AG04449 (cell line): ENCODE results near the gene SPACA7.

Experiments
- CTCF ChIA-PET: fragments of 350-600 bp; formaldehyde crosslinking; extraction: SDS; loops from one replicate; lab custom pipeline; 2021; ENCODE audit warnings: antibody characterized with exemption; lab: Yijun Ruan, JAX
- POLR2A ChIA-PET: fragments of 400-600, 350-600 bp; formaldehyde crosslinking; extraction: SDS; loops from one replicate; lab custom pipeline; 2020; ENCODE audit warnings: antibody characterized with exemption, inconsistent platforms; lab: Yijun Ruan, JAX
- DNase-seq: peaks from one replicate; pipeline ENCODE4 v3.0.0-alpha.2; 2010; ENCODE audit warnings: low read depth, low spot score
- H3K4me3 ChIP-seq: 2 replicates; pipeline ENCODE4 v1.5.1; 2011; ENCODE audit warnings: low read depth, mild to moderate bottlenecking, control low read depth, low read length
- TF ChIP-seq, protein P1 (sequence below): IDR thresholded peaks from one replicate; pipeline ENCODE4 v1.5.1; 2011; ENCODE audit warnings: mild to moderate bottlenecking, moderate library complexity, low read length, control low read depth, inconsistent platforms; ENCODE audit not compliant: insufficient read depth; ENCODE audit errors: missing control alignments

SPACA7 gene

DNA sequence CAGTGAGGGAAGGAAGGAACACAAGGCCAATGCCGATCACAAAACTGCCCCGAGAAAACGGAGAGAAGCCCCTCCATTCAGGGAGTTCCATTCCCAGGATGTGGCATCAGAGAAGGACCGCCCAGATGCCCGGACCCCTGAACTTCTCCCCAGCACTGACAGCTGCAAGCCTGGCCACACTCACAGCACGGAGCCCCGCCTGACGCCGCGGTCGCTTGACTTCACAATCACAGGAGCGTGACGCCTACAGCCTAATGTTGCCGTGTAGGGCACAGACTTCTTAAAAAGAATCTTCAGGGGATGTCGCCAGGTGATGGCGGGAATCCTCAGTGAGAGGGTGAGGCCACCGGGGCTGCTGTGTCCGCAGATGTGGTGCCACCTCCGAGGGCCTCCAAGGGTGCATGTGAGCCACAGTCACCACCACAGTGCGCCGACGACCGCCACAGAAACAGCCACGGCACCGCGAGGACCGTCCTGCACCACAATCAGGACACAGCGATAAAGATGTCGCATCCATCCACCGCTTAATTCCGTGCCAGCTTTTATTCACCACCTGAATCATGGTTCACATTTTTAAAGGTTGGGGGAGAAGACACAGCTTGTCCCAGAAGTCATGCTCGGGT lies 77.2 kb downstream of the SPACA7 start:
- CTCF ChIA-PET = no interaction called here
- POLR2A ChIA-PET = no interaction called here
- TF ChIP-seq, protein P1, sequence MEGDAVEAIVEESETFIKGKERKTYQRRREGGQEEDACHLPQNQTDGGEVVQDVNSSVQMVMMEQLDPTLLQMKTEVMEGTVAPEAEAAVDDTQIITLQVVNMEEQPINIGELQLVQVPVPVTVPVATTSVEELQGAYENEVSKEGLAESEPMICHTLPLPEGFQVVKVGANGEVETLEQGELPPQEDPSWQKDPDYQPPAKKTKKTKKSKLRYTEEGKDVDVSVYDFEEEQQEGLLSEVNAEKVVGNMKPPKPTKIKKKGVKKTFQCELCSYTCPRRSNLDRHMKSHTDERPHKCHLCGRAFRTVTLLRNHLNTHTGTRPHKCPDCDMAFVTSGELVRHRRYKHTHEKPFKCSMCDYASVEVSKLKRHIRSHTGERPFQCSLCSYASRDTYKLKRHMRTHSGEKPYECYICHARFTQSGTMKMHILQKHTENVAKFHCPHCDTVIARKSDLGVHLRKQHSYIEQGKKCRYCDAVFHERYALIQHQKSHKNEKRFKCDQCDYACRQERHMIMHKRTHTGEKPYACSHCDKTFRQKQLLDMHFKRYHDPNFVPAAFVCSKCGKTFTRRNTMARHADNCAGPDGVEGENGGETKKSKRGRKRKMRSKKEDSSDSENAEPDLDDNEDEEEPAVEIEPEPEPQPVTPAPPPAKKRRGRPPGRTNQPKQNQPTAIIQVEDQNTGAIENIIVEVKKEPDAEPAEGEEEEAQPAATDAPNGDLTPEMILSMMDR = no peak
- H3K4me3 ChIP-seq = no peak overlapping the region
- no peak for DNase-seq

DNA sequence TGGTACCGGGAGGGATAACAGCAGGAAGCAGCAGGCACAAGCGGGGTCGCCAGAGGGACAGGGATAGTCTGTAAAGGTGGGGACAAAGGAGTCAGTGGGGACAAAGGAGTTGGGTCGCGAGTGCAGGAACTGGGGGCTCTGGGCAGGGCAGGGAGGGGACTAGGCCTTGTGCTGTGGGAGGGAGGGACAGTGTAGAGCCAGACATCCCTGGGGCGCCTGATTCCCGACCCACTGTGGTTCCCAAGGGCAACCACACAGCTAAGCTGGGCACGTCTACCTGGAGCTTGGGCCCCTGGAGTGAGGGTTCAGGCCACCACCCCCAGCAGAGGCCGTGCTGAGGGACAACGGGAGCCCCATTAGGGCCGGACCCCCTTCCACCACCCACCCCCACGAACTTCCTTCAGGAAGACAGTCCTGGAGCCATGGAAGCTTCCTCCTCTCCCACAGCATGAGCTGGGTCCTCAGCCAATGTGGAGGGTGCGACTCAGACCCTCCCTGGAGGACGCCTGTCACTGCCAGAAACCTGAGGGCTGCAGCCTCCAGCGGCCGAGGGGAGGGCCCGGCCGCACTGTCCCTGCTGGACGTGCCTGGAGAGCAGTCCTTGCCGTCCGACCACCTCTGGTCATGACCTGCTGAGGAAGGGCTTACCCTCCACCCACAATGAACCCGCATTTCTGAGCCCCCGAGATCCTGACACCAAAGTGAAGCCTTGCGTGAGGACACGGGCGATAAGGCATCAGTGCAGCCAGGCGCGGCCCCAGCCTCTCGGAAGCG lies 77.9 kb downstream of the SPACA7 start:
- H3K4me3 ChIP-seq = no peak overlapping the region
- CTCF ChIA-PET = no interaction called here
- no peak for DNase-seq
- TF ChIP-seq, protein P1 = no peak
- POLR2A ChIA-PET = no interaction called here

DNA sequence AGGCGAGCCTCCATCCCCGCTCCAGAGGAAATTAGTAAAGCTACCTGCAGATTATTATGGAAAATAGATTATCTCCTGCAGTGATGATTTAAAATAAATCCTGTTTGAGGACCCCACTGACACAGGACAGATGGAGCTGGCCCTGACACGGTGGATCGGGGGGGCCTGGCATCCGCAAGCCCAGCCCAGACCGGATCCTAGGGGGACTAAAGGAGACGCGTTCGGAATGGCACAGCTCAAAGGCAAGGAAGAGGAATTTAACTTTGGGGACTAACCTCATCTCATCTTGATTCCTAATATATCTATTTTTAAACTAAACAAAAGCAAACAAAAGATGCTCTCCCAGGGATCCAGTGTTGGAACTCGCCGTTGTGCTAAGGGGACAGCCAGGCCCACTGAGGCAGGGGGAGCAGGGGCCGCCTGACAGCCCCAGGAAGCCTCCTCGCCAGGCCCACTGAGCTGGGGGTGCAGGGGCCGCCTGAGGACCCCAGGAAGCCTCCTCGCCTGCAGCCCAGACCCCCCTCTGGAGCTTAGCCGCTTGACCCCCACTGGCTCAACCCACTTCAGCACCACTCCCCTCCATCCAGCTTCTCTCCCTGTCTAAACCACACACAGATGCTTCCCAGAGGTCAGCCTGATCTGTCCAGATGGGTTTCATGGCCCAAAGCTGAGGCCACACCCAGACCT lies 78.6 kb downstream of the SPACA7 start:
- DNase-seq = no peak
- TF ChIP-seq, protein P1 = no peak
- ChIA-PET POLR2A (no interaction called here), CTCF (no interaction called here)
- H3K4me3 ChIP-seq = no peak overlapping the region

DNA sequence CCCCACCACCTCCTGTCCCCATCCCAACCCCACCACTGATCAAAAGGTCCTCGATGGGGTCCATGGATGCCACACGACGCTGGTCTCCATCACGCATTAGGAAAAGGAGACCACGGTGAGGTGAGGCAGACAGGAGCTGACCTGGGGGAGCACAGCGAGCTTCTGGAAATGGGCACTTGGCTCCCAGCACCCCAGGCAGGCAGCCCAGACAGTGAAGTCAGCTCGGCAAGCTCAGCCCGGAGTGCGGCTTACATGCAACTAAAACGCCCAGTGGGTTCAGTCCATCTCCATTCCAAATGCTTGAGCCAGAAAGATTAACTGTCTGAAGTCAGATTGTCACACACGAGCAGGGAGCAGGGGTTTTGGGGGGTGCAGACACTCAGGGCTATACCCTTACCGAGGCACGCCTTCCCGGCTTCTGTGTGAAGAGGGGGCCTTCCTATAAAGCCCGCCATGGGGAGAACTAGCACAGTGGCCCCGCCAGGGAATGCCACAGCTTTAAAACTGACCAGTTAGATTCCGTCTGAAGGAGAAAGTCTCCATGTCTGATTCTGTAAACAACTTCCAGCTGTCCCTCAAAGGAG lies 79.4 kb downstream of the SPACA7 start:
- no peak overlapping the region for H3K4me3 ChIP-seq
- TF ChIP-seq, protein P1 = no peak
- ChIA-PET CTCF (no interaction called here), POLR2A (no interaction called here)
- DNase-seq = no peak

DNA sequence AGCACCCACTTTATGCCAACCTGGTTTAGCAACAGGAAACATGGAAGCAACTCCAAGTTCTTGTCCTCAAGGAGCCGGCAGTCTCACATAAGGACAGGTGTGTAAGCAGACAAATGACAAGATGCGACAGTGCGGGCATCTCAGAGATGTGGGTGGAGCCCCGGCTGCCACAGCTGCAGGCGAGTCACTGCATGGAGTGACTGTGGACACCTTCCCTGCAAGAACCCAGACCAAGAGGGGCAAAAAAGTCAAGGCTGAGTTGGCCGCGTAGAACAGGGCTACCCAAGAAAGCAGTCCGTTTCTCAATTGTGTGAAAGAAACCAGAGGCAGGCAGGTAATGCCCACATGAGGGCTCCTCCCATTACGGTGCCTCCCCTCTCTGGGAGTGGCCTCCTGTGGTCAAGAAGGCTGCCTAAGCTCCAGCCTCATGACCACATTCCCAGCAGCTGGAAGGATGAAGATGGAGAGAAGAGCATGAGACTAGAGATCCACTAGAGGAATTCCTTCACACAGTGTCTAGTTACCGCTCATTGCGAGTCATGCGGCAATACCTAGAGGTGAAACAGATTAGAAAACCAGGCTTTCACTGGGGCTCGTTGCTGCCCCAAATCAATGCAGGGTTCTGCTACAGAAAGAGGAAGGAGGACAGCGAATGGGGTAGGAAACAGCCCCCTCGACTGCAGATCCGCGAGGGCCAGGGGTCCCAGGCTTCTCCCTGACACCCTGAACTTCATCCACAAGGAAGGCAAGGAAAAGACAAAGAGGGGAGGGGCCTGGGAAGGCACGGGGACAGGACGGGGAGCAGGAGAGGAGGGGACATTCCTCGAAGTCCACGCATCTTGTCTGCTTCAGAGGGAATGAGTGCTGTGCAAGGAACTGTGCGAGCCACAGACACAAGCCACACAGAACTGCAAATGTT lies 80.2 kb downstream of the SPACA7 start:
- TF ChIP-seq, protein P1 = no peak
- no peak overlapping the region for H3K4me3 ChIP-seq
- ChIA-PET CTCF (no interaction called here), POLR2A (no interaction called here)
- no peak for DNase-seq
